Breast epithelium (tissue), 3 donors: ENCODE measurements around the gene TRPT1.

Experiments
- POLR2A ChIP-seq: fragments of 450-650 bp; IDR thresholded peaks from one replicate; pipeline ENCODE4 v1.6.1; 2016; ENCODE audit warnings: antibody characterized with exemption, mild to moderate bottlenecking, moderate library complexity
- POLR2AphosphoS5 ChIP-seq, 3 donors: sonication (generic); formaldehyde crosslinking; IDR thresholded peaks; one replicate each; pipeline ENCODE4 v1.6.1; 2017; ENCODE audit warnings: antibody characterized with exemption in 3 of 3
- TF ChIP-seq, protein P1 (sequence below), 3 donors: fragments of 450-650 bp; IDR thresholded peaks; one replicate each; pipeline ENCODE4 v1.5.1; 2016 to 2017; ENCODE audit warnings: antibody characterized with exemption in 3 of 3, mild to moderate bottlenecking in 3 of 3, moderate library complexity in 3 of 3

GRCh38 chr11:64253043-64253442, 27.1 kb upstream of the TRPT1 start:
- TF ChIP-seq, protein P1, sequence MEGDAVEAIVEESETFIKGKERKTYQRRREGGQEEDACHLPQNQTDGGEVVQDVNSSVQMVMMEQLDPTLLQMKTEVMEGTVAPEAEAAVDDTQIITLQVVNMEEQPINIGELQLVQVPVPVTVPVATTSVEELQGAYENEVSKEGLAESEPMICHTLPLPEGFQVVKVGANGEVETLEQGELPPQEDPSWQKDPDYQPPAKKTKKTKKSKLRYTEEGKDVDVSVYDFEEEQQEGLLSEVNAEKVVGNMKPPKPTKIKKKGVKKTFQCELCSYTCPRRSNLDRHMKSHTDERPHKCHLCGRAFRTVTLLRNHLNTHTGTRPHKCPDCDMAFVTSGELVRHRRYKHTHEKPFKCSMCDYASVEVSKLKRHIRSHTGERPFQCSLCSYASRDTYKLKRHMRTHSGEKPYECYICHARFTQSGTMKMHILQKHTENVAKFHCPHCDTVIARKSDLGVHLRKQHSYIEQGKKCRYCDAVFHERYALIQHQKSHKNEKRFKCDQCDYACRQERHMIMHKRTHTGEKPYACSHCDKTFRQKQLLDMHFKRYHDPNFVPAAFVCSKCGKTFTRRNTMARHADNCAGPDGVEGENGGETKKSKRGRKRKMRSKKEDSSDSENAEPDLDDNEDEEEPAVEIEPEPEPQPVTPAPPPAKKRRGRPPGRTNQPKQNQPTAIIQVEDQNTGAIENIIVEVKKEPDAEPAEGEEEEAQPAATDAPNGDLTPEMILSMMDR (IDR thresholded peaks at IDR 0.05) = no peak
- no peak for TF ChIP-seq POLR2AphosphoS5 (IDR thresholded peaks at IDR 0.05)
- no peak for TF ChIP-seq POLR2A
